ENCODE data around the gene ZNF681.
A peak's percentile ranks its signal among the peaks of the same experiment; 100 is the strongest.
"Not testable (repeated sequence)": the region's sequence is repeated elsewhere in the genome, so short reads cannot be mapped to it uniquely, and the experiment has no call there.

The ZNF681 gene

DNA sequence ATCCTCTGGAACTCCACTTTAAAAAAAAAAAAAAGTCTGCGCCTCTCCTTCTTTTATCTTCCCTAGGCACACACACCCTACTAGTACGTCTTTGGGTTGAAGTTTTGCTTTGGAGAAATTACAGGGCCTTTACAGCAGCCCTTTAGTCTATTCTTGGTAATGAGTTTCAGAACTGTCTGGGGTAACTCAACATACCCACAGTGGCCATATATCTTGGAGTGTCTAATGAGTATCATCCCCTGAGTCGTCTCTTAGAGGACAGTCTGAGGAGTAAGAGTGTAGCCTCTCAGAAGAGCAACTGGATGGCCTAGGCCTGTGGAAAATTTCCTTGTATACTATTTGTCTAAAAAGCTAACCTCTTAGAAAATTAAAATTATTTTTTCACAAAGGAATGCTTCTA, 6.1 kb upstream of the ZNF681 start:
- H3K9ac ChIP-seq (ENCODE audit: low read length): no peak overlapping the region
- no peak overlapping the region for H3K27ac ChIP-seq (ENCODE audit: low read depth, low read length, poor library complexity, severe bottlenecking)
- peaks cover 32% of the 10 kb centered on the region for H3K36me3 ChIP-seq (ENCODE audit: insufficient read depth, low read length)
- H3K79me2 ChIP-seq (ENCODE audit: insufficient read depth, low read length): 0 out of 2 replicates have a peak, but pooled peaks cover 14% of the 10 kb centered on the region
- no peaks in the 10 kb centered on the region for H3F3A ChIP-seq (ENCODE audit: insufficient read depth, low read length)
- H3K4me1 ChIP-seq (ENCODE audit: insufficient read depth, low read length, severe bottlenecking): peaks cover 16% of the 10 kb centered on the region
- no peak overlapping the region for H3K4me3 ChIP-seq (ENCODE audit: low read depth, low read length, poor library complexity, severe bottlenecking)
- H4K20me1 ChIP-seq (ENCODE audit: insufficient read depth, low read length): no peaks in the 10 kb centered on the region
- H3K27me3 ChIP-seq (ENCODE audit: insufficient read depth, low read length): no peaks in the 10 kb centered on the region
- H2AFZ ChIP-seq (ENCODE audit: low read length): no peak overlapping the region
- H3K9me2 ChIP-seq (ENCODE audit: low read depth, low read length): no peaks in the 10 kb centered on the region
- peak overlapping the region; percentile 81; the same call in 1 of the 2 replicates for H3K4me2 ChIP-seq (ENCODE audit: low read length)
- no peak for TF ChIP-seq EZH2 (IDR thresholded peaks at IDR 0.05; ENCODE audit: borderline replicate concordance, low read length)
- TF ChIP-seq, protein P1, sequence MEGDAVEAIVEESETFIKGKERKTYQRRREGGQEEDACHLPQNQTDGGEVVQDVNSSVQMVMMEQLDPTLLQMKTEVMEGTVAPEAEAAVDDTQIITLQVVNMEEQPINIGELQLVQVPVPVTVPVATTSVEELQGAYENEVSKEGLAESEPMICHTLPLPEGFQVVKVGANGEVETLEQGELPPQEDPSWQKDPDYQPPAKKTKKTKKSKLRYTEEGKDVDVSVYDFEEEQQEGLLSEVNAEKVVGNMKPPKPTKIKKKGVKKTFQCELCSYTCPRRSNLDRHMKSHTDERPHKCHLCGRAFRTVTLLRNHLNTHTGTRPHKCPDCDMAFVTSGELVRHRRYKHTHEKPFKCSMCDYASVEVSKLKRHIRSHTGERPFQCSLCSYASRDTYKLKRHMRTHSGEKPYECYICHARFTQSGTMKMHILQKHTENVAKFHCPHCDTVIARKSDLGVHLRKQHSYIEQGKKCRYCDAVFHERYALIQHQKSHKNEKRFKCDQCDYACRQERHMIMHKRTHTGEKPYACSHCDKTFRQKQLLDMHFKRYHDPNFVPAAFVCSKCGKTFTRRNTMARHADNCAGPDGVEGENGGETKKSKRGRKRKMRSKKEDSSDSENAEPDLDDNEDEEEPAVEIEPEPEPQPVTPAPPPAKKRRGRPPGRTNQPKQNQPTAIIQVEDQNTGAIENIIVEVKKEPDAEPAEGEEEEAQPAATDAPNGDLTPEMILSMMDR (IDR thresholded peaks at IDR 0.05; ENCODE audit: low read length): no peak
- H3K9me3 ChIP-seq (ENCODE audit: low read length): no peaks in the 10 kb centered on the region

DNA sequence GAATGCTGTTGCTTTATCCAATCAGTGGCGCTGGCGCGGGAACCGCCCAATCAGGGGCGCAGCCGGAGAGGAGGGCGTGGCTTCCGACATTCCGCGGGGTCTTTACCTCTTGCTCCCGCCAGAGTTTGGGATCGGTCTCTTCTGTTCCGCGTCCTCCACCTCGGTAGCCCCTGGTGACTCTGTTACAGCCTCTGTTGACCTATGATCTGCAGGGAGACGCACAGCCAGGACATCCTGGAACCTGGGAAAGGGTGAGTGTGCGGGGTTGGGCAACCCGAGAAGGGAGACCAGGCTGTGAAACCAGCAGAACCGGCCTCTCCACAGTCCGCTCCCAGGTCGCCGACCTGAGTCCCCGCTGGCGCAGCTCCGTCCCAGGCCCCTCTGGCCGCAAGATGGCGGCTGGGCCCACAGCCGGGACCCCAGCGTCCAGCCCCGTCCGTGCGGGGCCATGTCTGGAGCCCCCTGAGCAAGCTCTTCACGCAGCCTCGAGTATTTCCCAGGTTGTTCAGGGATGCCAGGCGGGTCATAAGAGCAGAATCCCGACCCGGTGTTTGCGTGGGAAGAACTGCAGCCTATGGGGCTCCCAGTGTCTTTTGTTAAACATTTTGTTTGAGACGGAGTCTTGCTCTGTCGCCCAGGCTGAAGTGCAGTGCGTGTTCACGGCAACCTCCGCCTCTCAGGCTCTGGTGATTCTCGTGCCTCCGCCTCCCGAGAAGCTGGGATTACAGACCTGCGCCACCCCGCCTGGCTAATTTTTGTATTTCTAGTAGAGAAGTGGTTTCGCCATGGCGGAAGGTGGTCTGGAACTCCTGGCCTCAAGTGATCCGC, 4.4 kb upstream of the ZNF681 start:
- Histone ChIP-seq H4K20me1 (ENCODE audit: insufficient read depth, low read length) (no peaks in the 10 kb centered on the region), H3K4me1 (ENCODE audit: insufficient read depth, low read length, severe bottlenecking) (peaks cover 21% of the 10 kb centered on the region), H3K4me2 (ENCODE audit: low read length) (peak overlapping the region; percentile 81), H3K9me2 (ENCODE audit: low read depth, low read length) (no peaks in the 10 kb centered on the region), H3K9ac (ENCODE audit: low read length) (peak overlapping the region; percentile 91), H3K79me2 (ENCODE audit: insufficient read depth, low read length) (0 out of 2 replicates have a peak, but pooled peaks cover 14% of the 10 kb centered on the region), H3K9me3 (ENCODE audit: low read length) (no peaks in the 10 kb centered on the region), H3K36me3 (ENCODE audit: insufficient read depth, low read length) (peaks cover 20% of the 10 kb centered on the region), H3K4me3 (ENCODE audit: low read depth, low read length, poor library complexity, severe bottlenecking) (peak overlapping the region; percentile 93), H3F3A (ENCODE audit: insufficient read depth, low read length) (no peaks in the 10 kb centered on the region), H2AFZ (ENCODE audit: low read length) (peak overlapping the region; percentile 16; the same call in 1 of the 2 replicates), H3K27me3 (ENCODE audit: insufficient read depth, low read length) (no peaks in the 10 kb centered on the region), H3K27ac (ENCODE audit: low read depth, low read length, poor library complexity, severe bottlenecking) (peak overlapping the region; percentile 64)
- TF ChIP-seq, protein P1 (IDR thresholded peaks at IDR 0.05; ENCODE audit: low read length): no peak
- TF ChIP-seq EZH2 (IDR thresholded peaks at IDR 0.05; ENCODE audit: borderline replicate concordance, low read length): no peak

DNA sequence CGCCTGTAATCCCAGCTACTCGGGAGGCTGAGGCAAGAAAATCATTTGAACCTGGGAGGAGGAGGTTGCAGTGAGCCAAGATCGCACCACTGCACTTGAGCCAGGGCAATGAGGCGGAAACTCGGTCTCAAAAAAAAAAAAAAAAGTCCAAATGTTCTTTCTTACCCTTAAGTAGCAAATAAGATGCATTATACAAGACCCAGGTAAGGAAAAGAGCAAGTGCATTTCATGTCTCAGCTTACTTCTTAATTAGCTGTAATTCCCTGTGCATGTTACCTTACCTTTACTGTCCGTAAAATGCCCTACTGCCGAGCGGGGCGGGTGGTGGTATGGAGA, 3.8 kb upstream of the ZNF681 start:
- H3F3A ChIP-seq (ENCODE audit: insufficient read depth, low read length): no peaks in the 10 kb centered on the region
- no peaks in the 10 kb centered on the region for H4K20me1 ChIP-seq (ENCODE audit: insufficient read depth, low read length)
- TF ChIP-seq EZH2 (IDR thresholded peaks at IDR 0.05; ENCODE audit: borderline replicate concordance, low read length): no peak
- TF ChIP-seq, protein P1 (IDR thresholded peaks at IDR 0.05; ENCODE audit: low read length): no peak
- 0 out of 2 replicates have a peak, but pooled peaks cover 14% of the 10 kb centered on the region for H3K79me2 ChIP-seq (ENCODE audit: insufficient read depth, low read length)
- no peaks in the 10 kb centered on the region for H3K9me3 ChIP-seq (ENCODE audit: low read length)
- H3K27ac ChIP-seq (ENCODE audit: low read depth, low read length, poor library complexity, severe bottlenecking): no peak overlapping the region
- H3K4me2 ChIP-seq (ENCODE audit: low read length): peak overlapping the region; percentile 81
- H3K27me3 ChIP-seq (ENCODE audit: insufficient read depth, low read length): no peaks in the 10 kb centered on the region
- H3K9ac ChIP-seq (ENCODE audit: low read length): peak overlapping the region; percentile 91; the same call in 1 of the 2 replicates
- H2AFZ ChIP-seq (ENCODE audit: low read length): no peak overlapping the region
- H3K4me3 ChIP-seq (ENCODE audit: low read depth, low read length, poor library complexity, severe bottlenecking): peak overlapping the region; percentile 93
- H3K36me3 ChIP-seq (ENCODE audit: insufficient read depth, low read length): peaks cover 20% of the 10 kb centered on the region
- peaks cover 26% of the 10 kb centered on the region for H3K4me1 ChIP-seq (ENCODE audit: insufficient read depth, low read length, severe bottlenecking)
- H3K9me2 ChIP-seq (ENCODE audit: low read depth, low read length): no peaks in the 10 kb centered on the region

DNA sequence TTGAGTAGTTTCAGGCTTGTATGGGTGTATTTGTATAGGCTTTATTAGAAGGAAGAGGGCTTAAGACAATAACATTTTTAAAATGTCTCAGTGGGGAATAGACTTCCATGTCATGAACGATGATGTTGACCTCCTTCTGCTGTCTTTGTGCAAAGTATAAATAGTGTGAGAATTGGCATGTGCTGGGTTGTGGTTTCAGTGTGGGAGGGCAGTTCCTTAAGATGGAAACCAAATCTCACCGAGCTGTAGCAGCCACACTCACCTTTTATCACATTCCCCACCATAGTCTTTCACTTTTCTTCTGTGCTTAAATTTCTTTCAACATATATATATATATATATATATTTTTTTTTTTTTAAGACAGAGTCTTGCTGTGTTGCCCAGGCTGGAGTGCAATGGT, 1.6 kb upstream of the ZNF681 start:
- not testable (repeated sequence) for H3K4me2 ChIP-seq (ENCODE audit: low read length); H3K27me3 ChIP-seq (ENCODE audit: insufficient read depth, low read length); H3K9me3 ChIP-seq (ENCODE audit: low read length); H3K9ac ChIP-seq (ENCODE audit: low read length); H2AFZ ChIP-seq (ENCODE audit: low read length); H4K20me1 ChIP-seq (ENCODE audit: insufficient read depth, low read length); H3K9me2 ChIP-seq (ENCODE audit: low read depth, low read length); H3K4me3 ChIP-seq (ENCODE audit: low read depth, low read length, poor library complexity, severe bottlenecking); H3F3A ChIP-seq (ENCODE audit: insufficient read depth, low read length)
- 0 out of 2 replicates have a peak, but pooled peaks cover 10% of the 10 kb centered on the region for H3K79me2 ChIP-seq (ENCODE audit: insufficient read depth, low read length)
- H3K4me1 ChIP-seq (ENCODE audit: insufficient read depth, low read length, severe bottlenecking): peaks cover 27% of the 10 kb centered on the region
- H3K36me3 ChIP-seq (ENCODE audit: insufficient read depth, low read length): peaks cover 16% of the 10 kb centered on the region
- H3K27ac ChIP-seq (ENCODE audit: low read depth, low read length, poor library complexity, severe bottlenecking): peak overlapping the region; percentile 39

DNA sequence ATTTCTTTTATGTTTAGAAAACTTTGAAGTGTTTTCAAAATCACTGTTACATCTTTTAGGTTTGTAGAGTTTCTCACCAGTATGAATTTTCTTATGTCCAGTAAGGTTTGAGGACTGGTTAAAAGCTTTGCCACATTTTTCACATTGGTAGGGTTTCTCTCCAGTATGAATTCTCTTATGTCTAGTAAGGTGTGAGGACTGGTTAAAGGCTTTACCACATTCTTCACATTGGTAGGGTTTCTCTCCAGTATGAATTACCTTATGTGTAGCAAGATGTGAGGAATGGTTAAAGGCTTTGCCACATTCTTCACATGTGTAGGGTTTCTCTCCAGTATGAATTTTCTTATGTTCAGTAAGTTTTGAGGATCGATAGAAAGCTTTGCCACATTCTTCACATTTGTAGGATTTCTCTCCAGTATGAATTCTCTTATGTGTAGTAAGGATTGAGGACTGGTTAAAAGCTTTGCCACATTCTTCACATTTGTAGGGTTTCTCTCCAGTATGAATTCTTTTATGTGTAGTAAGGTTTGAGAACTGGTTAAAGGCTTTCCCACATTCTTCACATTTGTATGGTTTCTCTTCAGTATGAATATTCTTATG, 15.0 kb downstream of the ZNF681 start:
- not testable (repeated sequence) for H3K4me2 ChIP-seq (ENCODE audit: low read length); H3K9ac ChIP-seq (ENCODE audit: low read length); H3K4me1 ChIP-seq (ENCODE audit: insufficient read depth, low read length, severe bottlenecking); H2AFZ ChIP-seq (ENCODE audit: low read length); H4K20me1 ChIP-seq (ENCODE audit: insufficient read depth, low read length); H3K4me3 ChIP-seq (ENCODE audit: low read depth, low read length, poor library complexity, severe bottlenecking); H3K27me3 ChIP-seq (ENCODE audit: insufficient read depth, low read length); H3F3A ChIP-seq (ENCODE audit: insufficient read depth, low read length); H3K27ac ChIP-seq (ENCODE audit: low read depth, low read length, poor library complexity, severe bottlenecking); H3K79me2 ChIP-seq (ENCODE audit: insufficient read depth, low read length); H3K9me2 ChIP-seq (ENCODE audit: low read depth, low read length)
- peaks cover 28% of the 10 kb centered on the region for H3K9me3 ChIP-seq (ENCODE audit: low read length)
- H3K36me3 ChIP-seq (ENCODE audit: insufficient read depth, low read length): peaks cover 37% of the 10 kb centered on the region
